Liver (tissue), 3 donors: ENCODE measurements around the gene CAV1.

Source experiments
- ATF3 ChIP-seq: IDR thresholded peaks from 2 replicates; pipeline ENCODE4 v1.6.1; 2016; ENCODE audit warnings: antibody characterized with exemption
- EGR1 ChIP-seq, 2 donors: IDR thresholded peaks; 2 replicates each; pipeline ENCODE4 v1.6.1; 2016 to 2018; ENCODE audit warnings: antibody characterized with exemption in 2 of 2, low read depth in 2 of 2
- FOXA2 ChIP-seq: IDR thresholded peaks from 2 replicates; pipeline ENCODE4 v1.6.1; 2016; ENCODE audit warnings: antibody characterized with exemption
- GABPA ChIP-seq, 2 donors: IDR thresholded peaks in 1 of 2; conservative IDR thresholded peaks in 1 of 2; 2 replicates each; pipeline ENCODE4 v1.6.1; 2016; ENCODE audit warnings: antibody characterized with exemption in 2 of 2, mild to moderate bottlenecking in 1 of 2, moderate library complexity in 1 of 2
- JUND ChIP-seq, 2 donors: IDR thresholded peaks; 2 replicates each; pipeline ENCODE4 v1.6.1; 2016; ENCODE audit warnings: antibody characterized with exemption in 2 of 2
- NR2F2 ChIP-seq: IDR thresholded peaks from 2 replicates; pipeline ENCODE4 v1.6.1; 2016; ENCODE audit warnings: antibody characterized with exemption
- RAD21 ChIP-seq, 2 donors: IDR thresholded peaks; 2 replicates each; pipeline ENCODE4 v1.6.1; 2016; ENCODE audit warnings: antibody characterized with exemption in 2 of 2, mild to moderate bottlenecking in 2 of 2
- SP1 ChIP-seq: IDR thresholded peaks from 2 replicates; pipeline ENCODE4 v1.6.1; 2018; ENCODE audit warnings: antibody characterized with exemption, mild to moderate bottlenecking
- TF ChIP-seq, protein P1 (sequence below): fragments of 150-350 bp; IDR thresholded peaks from 2 replicates; pipeline ENCODE4 v1.5.1; 2017; ENCODE audit warnings: improper control_type of control experiment, low read depth, low read length; ENCODE audit not compliant: missing input control
- TF ChIP-seq, protein P2 (sequence below): IDR thresholded peaks from 2 replicates; pipeline ENCODE4 v1.6.1; 2016; ENCODE audit warnings: antibody characterized with exemption
- TF ChIP-seq, protein P3 (sequence below): IDR thresholded peaks from 2 replicates; pipeline ENCODE4 v1.6.1; 2016; ENCODE audit warnings: antibody characterized with exemption, mild to moderate bottlenecking
- donor health status: healthy.
- donor health status: healthy.

DNA sequence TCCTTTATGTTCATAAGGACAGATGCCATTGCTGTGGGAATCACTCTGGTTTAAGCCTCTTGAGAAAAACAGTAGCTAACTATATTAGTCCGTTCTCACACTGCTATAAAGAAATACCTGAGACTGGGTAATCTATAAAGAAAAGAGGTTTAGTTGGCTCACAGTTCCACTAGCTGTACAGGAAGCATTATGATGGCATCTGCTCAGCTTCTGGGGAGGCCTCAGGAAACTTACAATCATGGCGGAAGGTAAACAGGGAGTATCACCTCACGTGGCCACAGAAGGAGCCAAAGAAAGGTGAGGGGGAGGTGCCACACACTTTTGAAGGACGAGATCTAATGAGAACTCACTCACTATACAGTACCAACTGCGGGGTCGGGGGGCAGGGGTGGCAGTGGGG lies 28.2 kb upstream of the CAV1 start:
- TF ChIP-seq RAD21 (IDR thresholded peaks at IDR 0.05) (no peak), SP1 (no peak), JUND (IDR thresholded peaks at IDR 0.05) (no peak), ATF3 (no peak), FOXA2 (no peak), GABPA (IDR thresholded peaks at IDR 0.05 in 1 of 2, conservative IDR thresholded peaks at IDR 0.05 in 1 of 2) (no peak), NR2F2 (no peak), EGR1 (IDR thresholded peaks at IDR 0.05; ENCODE audit: low read depth in 2 of 2) (no peak)
- TF ChIP-seq, protein P1, sequence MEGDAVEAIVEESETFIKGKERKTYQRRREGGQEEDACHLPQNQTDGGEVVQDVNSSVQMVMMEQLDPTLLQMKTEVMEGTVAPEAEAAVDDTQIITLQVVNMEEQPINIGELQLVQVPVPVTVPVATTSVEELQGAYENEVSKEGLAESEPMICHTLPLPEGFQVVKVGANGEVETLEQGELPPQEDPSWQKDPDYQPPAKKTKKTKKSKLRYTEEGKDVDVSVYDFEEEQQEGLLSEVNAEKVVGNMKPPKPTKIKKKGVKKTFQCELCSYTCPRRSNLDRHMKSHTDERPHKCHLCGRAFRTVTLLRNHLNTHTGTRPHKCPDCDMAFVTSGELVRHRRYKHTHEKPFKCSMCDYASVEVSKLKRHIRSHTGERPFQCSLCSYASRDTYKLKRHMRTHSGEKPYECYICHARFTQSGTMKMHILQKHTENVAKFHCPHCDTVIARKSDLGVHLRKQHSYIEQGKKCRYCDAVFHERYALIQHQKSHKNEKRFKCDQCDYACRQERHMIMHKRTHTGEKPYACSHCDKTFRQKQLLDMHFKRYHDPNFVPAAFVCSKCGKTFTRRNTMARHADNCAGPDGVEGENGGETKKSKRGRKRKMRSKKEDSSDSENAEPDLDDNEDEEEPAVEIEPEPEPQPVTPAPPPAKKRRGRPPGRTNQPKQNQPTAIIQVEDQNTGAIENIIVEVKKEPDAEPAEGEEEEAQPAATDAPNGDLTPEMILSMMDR = no peak
- TF ChIP-seq, protein P2, sequence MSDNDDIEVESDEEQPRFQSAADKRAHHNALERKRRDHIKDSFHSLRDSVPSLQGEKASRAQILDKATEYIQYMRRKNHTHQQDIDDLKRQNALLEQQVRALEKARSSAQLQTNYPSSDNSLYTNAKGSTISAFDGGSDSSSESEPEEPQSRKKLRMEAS = no peak
- TF ChIP-seq, protein P3, sequence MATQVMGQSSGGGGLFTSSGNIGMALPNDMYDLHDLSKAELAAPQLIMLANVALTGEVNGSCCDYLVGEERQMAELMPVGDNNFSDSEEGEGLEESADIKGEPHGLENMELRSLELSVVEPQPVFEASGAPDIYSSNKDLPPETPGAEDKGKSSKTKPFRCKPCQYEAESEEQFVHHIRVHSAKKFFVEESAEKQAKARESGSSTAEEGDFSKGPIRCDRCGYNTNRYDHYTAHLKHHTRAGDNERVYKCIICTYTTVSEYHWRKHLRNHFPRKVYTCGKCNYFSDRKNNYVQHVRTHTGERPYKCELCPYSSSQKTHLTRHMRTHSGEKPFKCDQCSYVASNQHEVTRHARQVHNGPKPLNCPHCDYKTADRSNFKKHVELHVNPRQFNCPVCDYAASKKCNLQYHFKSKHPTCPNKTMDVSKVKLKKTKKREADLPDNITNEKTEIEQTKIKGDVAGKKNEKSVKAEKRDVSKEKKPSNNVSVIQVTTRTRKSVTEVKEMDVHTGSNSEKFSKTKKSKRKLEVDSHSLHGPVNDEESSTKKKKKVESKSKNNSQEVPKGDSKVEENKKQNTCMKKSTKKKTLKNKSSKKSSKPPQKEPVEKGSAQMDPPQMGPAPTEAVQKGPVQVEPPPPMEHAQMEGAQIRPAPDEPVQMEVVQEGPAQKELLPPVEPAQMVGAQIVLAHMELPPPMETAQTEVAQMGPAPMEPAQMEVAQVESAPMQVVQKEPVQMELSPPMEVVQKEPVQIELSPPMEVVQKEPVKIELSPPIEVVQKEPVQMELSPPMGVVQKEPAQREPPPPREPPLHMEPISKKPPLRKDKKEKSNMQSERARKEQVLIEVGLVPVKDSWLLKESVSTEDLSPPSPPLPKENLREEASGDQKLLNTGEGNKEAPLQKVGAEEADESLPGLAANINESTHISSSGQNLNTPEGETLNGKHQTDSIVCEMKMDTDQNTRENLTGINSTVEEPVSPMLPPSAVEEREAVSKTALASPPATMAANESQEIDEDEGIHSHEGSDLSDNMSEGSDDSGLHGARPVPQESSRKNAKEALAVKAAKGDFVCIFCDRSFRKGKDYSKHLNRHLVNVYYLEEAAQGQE = no peak
